Right kidney (tissue), 1 donor: ENCODE measurements around the gene SLFNL1.

Source experiments
- DNase-seq: peaks from one replicate; pipeline ENCODE4 v3.0.0-alpha.2; 2016

Gene SLFNL1

DNA sequence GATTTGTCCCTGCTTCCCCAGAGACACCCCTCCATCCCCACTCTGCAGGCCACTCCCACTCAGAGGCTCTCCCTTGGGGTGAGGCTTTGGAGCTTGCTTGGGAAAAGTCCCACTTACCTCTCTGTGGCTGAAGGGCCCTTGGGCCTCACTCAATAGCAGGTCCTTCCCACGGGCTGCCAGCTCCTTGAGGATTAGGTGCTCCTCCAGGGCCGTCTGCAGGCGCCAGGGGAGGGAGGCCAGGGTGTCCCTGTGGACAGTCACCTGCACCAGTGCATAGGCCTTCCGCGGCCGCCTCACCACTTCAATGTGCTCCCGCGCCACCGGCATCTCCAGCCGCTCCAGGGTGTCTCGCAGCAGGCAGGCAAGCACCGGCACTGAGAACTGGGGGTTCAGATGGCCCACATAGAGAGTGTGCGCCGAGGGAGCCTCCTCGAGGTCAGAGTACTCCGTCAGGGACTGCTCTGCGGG, 1.4 kb downstream of the SLFNL1 start:
- DNase-seq, result no peak

DNA sequence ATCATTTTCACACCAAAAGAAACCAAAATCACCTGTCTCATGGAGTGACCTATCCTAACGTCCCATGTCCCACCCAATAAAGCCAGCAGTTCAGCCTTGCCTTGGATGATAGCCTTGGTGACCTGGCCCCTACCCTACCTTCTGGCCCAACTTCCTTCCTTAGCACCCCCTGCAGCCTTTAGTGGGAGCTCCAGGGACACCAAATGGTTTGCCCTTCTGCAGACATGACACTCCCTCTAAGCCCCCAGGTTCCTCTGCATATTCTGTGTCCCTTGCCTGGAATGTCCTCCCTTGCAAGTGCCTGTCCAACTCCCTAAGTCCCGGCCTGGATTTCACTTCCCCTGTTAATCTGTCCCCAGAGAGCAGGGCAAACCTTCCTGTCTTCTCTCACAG, 2.2 kb downstream of the SLFNL1 start:
- no peak for DNase-seq

DNA sequence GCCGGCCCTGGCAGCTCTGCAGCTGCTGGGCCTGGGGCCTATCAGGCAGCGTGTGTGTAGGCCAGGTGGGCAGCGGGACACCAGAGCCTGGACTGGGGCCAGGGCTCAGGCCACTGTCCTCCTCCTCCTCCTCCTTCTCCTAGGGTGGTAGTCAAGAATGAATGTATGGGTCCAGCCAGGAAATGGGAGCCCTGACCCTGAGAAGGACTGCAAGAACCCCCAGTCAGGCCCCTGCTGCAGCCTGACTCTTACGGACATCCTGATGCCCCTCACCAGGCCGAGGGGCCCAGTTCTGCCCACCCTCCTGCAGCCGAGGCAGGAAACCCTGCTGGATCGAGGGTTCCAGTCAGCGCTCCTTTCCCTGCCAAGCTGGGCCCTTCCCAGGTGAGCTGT, 3.5 kb downstream of the SLFNL1 start:
- DNase-seq, result no peak

DNA sequence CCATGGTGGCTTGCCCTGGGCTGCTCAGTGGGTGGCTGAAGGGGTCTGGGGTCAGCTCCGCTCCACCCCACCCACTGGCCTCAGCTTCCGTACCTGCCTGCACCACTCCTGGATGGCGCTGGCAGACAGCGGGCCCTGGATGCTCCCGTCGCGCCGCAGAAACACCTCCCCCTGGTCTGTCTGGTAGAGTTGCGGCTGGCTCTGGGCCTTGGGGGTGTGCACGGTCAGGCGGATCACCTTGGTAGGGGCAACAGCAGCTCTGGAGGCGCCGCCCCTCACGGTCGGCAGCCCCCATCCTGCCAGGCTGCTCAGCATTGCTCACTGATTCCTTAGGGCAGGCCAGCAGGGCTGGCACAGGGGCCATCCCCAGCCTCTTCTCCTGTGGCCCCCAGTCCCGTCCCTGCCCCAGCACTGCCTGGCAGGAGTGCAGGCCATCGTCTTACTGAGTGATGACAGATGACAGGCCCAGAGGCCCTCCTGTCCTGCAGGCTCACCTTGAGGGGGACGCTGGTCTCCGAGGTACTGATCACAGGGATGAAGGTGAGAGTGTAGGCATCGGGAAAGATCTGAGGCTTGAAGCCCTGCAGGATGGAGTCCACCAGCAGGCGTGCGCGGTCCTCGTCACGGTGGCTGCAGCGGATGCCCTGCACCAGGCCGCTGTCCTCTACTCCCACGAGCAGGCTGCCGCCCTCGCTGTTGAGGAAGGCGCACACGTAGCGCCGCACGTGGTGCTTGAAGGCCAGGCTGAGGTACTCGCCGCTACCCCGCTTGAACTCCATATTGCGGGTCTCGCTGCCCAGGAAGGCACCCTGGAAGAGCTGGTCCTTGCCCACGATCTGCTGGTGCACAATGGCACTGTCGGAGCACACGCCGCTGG, 4.1 kb downstream of the SLFNL1 start:
- DNase-seq, result no peak

DNA sequence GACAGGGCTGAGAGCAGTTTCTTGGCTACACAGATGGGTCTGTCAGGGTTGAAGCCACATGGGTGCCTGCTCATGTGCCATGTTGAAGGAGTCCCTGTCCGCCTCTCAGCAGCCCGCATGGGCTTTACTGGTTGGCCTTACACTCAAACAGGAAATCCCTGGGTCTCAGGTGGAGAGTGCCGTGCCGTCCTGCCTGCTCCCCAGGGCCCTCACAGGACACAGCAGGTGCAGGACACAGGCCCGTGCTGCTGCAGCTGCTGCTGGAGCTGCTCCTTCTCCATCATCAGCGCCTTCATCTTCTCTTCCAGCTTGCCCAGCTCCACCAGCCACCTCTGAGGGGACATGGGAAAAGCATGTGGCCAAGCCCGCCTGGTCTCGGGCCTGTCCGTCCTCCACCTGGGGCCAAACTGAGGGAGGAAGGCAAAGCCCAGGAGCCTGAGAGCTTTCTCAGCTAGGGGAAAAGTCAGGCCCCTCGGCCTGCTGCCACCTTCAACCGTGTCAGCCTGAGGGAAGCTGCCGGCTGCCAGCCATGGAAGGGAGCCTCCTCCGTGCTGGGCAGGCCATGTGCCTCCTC, 5.5 kb downstream of the SLFNL1 start:
- DNase-seq, result no peak

DNA sequence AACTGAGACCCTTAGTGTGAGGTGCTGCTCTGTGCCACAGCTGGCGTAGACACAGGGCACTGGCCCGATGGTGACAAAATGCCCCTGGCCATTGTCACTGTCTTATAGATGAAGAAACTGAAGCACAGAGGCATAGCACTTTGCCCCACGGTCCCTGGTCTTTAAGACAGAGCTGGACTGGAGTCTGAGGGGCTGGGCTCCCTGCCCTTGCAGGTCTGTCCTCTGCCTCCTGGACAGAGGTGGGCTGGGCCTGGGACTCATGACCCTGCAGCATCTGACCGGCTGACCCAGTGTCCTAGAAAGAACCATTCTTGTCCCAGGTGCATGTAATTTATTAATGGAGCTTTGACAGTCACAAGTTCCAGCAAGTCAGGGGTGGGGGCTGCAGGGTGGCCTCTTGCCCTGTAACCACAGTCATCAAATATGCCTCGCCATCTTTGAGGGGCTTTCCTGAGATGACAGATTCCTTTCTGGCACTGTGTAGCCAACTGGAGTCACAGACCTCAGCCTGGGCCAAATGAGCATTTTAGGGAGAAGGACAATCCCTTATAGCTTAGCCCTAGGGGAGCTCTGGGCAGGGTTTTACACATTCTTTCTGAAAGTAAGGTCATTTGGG, 6.1 kb downstream of the SLFNL1 start:
- DNase-seq, result no peak

DNA sequence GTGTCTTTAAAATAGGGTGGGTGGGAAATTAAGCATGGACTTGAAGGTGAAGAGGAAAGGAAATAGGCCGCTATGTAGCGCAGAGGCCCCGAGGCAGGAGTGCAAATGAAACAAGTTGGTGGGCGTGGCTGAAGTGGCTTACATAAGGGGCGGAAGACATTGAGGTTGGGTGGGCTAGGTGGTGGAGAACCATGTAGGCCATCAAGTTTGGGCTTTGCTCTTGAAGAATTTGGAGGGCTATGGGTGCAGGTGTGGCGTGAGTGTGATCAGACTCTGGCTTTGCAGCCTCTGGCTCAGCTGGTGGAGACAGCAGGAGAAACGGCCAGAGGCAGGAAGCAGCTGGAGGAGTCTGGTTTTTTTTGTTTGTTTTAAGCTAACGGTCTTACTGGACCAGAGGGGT, 6.7 kb downstream of the SLFNL1 start:
- DNase-seq, result no peak

DNA sequence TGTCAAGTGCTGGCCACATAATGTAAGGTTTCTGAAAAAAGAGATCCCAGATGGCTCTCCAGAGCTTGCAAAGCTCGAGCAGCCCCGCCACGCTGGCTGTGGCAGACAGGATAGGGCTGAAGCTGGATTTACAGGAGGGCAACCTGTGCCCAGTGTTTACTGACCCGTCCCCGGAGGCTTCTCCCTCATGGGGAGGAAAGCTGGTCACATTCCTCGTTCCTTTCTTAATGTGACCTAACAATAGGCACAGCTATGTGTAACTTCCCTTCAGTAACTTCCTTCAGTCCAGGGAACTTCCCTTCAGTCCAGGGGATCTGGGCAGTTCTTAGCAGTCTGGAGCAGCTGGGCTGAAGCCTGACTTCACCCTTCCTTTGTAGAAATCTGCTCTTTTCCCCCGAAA, 7.7 kb downstream of the SLFNL1 start:
- DNase-seq, result no peak

DNA sequence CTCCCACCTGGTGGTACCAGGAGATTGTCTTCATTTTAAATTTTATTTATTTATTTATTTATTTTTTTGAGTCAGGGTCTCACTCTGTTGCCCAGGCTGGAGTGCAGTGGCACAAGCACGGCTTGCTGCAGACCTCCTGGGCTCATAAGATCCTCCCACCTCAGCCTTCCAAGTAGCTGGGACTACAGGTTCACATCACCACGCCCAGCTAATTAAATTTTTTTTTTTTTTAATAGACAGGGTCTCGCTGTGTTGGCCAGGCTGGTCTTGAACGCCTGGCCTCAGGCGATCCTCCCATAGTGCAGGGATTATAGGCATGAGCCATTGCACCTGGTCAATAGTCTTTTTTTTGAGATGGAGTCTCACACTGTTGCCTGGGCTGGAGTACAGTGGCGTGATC, 8.5 kb downstream of the SLFNL1 start:
- DNase-seq, result no peak

DNA sequence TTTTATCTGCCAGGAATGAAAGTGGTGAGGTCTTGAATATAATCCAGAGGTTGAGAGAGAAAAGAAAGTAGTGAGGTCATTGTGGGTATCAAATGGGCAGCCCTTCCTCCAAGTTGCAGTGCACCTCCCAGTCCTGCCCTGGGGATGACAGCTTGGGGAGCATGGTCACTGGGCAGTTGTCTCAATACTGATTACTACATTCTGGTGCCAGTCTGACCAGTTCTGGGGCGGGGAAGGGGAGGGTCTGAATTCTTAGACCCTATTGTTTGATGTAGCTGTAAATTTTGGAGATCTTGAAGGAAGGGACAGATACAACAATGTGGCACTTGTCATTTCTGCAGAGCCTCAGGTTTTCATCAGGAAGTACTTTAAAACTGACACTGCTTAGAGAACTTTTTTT, 11.2 kb downstream of the SLFNL1 start:
- no peak for DNase-seq

DNA sequence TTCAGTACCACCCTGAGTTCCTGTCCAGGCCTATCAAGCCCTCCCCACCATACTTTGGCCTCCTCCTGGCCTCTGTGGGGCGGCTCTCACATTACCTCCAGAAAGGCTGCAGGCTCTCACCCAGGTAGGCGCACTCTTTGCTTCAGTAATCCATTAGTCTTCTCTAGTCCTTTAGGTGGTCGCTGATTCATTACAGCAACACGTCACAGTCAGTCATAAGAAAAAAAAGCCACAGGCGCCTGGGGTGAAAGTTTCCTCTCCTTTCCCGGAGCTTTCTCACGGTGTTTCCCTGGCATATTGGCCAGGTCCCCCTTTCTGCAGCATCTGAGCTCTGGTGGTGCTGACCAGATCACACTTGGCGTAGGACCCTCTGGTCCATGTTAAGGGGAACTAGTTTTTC, 12.1 kb downstream of the SLFNL1 start:
- DNase-seq, result no peak

DNA sequence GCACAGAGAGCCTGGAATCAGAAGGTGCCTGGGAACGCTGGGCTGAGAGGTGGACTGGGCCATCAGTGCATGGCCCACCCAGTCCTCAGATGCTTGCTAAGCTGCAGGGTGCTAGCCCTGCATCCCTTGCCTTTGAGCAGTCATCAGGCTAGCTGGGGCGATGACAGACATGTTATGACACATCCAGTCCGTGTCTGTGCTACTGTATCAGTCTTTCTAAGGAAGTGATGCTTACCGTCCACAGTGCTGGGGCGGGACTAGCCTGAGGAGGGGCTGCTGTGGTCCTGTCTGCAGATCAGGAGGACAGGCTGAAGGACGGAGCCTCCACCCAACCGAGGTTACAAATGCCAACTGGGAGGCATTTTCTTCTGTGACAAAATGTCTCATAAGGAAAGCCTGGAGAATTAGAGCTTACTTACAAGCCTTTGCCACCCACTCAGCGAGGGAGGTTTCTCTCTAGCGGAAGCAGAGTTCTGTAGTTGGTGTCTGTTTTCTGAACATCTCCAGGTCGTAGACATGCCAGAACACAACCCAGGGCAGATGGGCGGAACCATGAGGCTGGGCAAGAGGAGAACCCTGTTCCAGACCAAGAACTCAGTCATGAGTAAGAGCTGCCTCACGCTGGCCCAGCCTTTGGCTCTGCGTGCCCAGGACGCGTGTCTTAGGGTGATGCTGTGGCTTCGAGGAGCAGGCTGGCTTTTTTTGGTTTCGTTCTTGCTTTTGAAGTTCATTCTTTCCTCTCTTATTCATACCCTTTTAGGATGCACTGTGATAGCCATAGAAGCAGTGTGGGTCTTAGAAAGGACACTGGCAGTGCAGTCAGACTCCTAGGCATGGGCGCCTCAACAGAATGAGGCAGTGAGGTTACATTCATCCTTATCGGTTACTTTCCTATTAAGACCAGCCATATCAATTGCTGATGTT, 14.3 kb downstream of the SLFNL1 start:
- DNase-seq, result no peak

DNA sequence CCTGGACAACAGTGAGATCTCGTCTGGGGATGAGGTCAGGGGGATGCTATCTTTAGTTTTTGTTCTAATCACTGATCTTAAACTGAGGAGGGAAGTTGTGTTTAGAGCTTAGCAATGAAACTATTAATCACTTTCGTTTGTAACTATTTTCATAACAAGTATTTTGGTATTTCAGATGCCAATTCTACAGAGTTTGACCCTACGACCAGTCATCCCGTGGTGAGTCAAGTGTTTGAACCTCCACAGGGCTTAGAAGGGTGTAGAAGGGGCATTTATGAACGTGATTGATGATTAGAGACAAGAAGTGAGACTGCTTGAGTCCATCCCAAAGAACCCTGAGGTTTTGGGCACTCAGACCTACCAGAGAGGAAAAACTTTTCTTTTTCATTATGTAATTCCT, 15.6 kb downstream of the SLFNL1 start:
- no peak for DNase-seq

DNA sequence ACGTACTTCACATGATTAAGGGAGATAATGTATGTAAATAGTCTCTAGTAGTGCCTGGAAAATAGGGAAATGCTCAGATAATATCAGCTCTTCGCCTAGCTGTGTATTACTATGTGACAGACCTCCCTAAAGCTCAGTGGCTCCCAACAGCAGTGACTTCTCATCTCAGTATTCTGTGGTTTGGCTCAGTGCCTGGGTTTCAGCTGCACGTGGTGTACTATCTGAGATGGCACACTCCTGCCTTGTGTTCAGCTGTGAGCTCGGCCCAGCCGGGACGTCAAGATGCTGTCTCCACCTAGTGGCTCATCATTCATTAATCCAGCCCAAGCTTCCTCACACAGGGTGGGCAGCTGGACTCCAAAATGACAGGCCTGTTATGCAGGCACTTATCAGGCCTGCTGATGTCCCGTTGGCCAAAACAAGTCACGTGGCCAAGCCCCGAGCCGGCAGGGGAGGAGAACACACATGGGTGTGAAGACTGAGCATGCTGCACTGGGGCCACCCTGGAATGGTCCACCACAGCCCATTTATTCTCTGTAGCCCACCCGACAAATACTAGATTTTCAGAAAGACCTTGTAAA, 17.8 kb downstream of the SLFNL1 start:
- DNase-seq, result no peak

DNA sequence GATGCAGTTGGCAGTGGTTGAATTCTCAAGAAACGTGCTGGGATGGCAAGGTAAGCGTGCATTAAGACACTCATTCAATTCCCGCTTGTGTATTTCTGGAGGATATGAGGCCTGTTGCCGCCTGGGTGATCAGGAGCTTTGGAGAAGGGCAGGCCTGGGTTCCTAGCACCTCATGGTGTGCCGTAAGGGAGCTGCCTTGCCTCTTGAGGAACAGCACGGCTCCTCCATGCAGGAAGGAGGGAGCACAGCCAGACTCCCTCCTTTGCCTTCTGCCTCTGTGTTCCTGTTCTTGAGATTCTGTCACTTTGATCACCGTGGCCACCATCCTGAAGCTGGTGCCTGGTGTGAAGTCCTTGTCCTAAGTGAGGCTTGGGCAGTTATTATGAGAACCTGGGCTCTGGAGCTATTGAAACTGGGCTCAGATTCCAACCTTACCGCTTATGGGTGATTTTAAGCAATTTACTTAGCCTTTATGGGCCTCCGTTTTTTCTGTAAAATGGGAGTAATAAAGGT, 18.3 kb downstream of the SLFNL1 start:
- DNase-seq, result no peak

DNA sequence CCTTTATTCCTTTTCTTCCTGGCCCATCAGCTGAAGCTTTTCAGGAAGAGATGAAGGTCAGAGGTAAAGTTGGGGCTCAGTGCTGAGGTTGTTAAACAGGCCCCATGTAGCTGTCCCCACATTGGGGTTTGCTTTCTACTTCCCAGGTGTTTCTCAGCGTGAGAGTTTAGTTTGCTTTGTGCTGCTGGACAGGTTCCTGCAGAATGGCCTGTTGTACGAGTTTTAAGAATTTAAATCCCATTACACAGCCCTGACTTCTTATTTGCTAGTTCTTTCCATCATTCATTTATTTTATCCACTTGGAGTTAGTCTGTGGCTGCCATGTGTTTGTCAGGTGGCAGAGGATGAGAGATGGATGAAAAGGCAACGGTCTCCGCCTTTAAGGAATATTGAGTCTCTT, 22.9 kb downstream of the SLFNL1 start:
- DNase-seq, result no peak

DNA sequence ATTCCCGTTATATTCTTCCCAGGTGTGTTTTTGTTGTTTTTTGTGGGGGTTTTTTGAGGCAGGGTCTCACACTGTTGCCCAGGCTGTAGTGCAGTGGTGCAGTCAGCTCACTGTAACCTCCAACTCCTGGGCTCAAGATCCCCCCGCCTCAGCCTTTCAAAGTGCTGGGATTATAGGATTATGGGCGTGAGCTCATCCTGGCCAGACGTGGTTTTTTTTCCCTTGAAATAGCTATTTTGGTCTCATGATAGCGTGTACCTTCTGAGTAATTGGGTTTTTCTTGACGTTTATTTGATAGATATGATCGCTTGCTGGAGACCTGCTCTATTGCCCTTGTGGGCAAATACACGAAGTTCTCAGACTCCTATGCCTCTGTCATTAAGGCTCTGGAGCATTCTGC, 24.4 kb downstream of the SLFNL1 start:
- no peak for DNase-seq

DNA sequence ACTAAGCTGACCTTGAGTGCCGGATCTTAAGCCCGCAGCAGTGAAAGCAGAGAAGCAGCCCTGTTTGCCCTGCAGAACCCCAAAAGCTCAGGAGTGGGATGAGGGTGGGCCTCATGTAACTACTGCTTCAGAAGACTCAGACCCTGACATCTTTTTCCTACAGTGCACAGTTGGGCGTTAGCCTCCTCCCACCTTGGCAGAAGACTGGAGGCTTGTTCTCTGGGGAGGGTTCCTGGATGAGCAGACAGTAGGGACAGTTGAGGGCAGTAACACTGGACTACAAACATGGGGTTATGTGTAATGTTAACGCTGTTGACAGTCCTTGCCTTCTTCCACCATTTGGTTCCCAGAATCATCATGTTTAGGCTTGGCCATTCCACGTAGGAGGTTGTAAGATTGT, 32.5 kb downstream of the SLFNL1 start:
- no peak for DNase-seq

DNA sequence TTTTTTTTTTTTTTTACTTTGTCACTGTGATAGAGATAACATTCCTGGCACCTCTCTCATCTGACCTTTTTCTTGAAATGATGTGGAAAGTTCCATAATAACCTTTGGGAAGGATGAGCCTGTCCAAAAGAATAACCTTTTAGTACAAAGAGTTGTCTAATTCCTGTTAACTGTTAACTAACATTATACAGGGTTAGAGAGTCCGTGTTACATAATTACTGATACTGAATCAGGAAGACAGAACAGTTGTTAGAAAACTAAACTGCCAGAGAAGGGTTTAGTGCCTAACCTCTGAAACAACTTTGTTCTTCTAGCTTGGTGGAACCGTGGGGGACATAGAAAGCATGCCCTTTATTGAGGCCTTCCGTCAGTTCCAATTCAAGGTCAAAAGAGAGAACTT, 33.2 kb downstream of the SLFNL1 start:
- DNase-seq, result no peak

DNA sequence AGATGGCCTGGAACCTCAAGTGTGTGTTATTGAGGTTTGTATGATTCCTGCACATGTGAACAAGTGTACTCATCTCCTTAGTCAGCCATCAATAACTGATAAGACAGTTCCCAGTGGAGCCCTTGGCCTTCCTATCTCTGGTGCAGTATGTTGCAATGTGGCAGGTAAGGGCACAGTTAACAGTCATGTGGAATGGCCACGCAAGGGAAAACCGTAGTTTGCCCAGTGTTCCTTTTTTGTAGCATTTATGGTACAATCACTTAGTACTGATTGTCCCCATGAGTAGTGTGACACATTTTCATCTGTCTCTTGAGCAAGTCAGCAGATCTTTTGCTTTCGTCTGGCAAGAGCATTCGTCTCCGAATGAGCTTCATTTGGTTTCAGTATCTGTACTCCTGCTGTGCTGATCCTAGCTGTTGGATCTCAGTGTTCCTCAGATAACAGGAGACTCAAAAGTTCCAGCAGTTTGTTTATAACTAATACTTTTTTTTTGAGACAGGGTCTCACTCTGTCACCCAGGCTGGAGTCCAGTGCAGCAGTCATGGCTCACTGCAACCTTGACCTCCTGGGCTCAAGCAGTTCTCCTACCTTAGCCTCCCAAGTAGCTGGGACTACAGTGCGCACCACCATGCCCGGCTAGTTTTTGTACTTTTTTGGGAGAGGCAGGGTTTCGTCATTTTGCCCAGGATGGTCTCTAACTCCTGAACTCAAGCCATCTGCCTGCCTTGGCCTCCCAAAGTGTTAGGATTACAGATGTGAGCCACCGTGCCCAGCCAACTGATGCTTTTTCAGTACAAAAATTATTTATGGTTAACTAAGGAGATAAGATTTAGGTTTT, 33.9 kb downstream of the SLFNL1 start:
- DNase-seq, result no peak

DNA sequence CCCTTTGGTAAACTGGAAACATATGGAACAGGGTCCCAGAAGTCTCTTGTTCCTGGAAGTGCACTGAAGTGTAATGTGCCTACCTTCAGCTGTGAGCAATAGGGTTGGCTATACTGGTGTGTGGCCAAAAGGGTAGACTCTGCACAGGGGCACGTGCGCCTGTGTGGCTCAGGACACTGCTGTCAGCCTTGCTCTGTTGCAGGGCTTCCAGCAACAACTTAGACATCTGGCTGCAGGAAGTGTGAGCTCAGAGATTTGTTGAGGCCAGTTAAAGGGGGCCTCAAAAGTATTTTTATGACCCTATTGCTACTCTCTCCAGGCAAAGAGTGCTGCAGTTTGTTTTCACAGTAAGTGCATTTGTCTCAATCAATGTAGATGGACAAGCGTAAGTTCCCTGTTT, 34.6 kb downstream of the SLFNL1 start:
- DNase-seq, result no peak
